HG03108 (cell line): ENCODE measurements around the gene PROKR1.
"Not testable (repeated sequence)": the region's sequence is repeated elsewhere in the genome, so short reads cannot be mapped to it uniquely, and the experiment has no call there.

Source experiments
- ATAC-seq: cut with Tn5 transposase; IDR thresholded peaks from one replicate; pipeline ENCODE4 v1.9.1; 2021; ENCODE audit warnings: moderate library complexity; ENCODE audit not compliant: unreplicated experiment

Gene PROKR1

GRCh38 chr2:68643011-68643873 is at the start of gene PROKR1:
PROKR1 (plus strand) TSS chr2:68643579; CDS start chr2:68645822, 2,243 bp downstream.
- ATAC-seq: no peak

GRCh38 chr2:68594041-68594440 is 49.3 kb upstream of the PROKR1 start:
- no peak for ATAC-seq

GRCh38 chr2:68594674-68595492 is 48.5 kb upstream of the PROKR1 start:
- no peak for ATAC-seq

- ATAC-seq: not testable (repeated sequence)
Measured at GRCh38 chr2:68595493-68595785, 47.9 kb upstream of the PROKR1 start.

GRCh38 chr2:68600495-68600894 is 42.9 kb upstream of the PROKR1 start:
- not testable (repeated sequence) for ATAC-seq

- no peak for ATAC-seq
Measured at GRCh38 chr2:68603059-68603458, 40.3 kb upstream of the PROKR1 start.

GRCh38 chr2:68604077-68604476 is 39.3 kb upstream of the PROKR1 start:
- ATAC-seq: no peak

GRCh38 chr2:68605939-68606338 is 37.4 kb upstream of the PROKR1 start:
- no peak for ATAC-seq

GRCh38 chr2:68606759-68607158 is 36.6 kb upstream of the PROKR1 start:
- ATAC-seq: no peak

- ATAC-seq: no peak
Measured at GRCh38 chr2:68607837-68608236, 35.5 kb upstream of the PROKR1 start.

GRCh38 chr2:68612765-68613519 is 30.4 kb upstream of the PROKR1 start:
- ATAC-seq: no peak

GRCh38 chr2:68620772-68621171 is 22.6 kb upstream of the PROKR1 start:
- no peak for ATAC-seq

GRCh38 chr2:68623820-68624219 is 19.6 kb upstream of the PROKR1 start:
- no peak for ATAC-seq

GRCh38 chr2:68627615-68628014 is 15.8 kb upstream of the PROKR1 start:
- ATAC-seq: no peak

GRCh38 chr2:68632021-68632420 is 11.4 kb upstream of the PROKR1 start:
- ATAC-seq: no peak

- no peak for ATAC-seq
Measured at GRCh38 chr2:68637047-68637446, 6.3 kb upstream of the PROKR1 start.

- no peak for ATAC-seq
Measured at GRCh38 chr2:68643874-68644485, 601 bp downstream of the PROKR1 start.

GRCh38 chr2:68645523-68645922 is 2.1 kb downstream of the PROKR1 start:
- ATAC-seq: no peak

- no peak for ATAC-seq
Measured at GRCh38 chr2:68646303-68646702, 2.9 kb downstream of the PROKR1 start.

GRCh38 chr2:68650645-68651044 is 7.3 kb downstream of the PROKR1 start:
- no peak for ATAC-seq

GRCh38 chr2:68653034-68653433 is 9.7 kb downstream of the PROKR1 start:
- ATAC-seq: no peak
